ENCODE results near the gene SPATS2.
A peak's percentile ranks its signal among the peaks of the same experiment; 100 is the strongest.

Gene SPATS2

GRCh38 chr12:49345051-49345824 lies 22.0 kb upstream of the SPATS2 start:
- peaks cover 0 to 58% (median 44%) of the 10 kb centered on the region in 4 experiments for H3K4me1 ChIP-seq (ENCODE audit: control extremely low read depth in 1 of 4, control insufficient read depth in 4 of 4, insufficient read depth in 4 of 4, low read length in 3 of 4)
- peak in 2 of 3 donors; percentile 46 to 48 for DNase-seq

GRCh38 chr12:49345825-49346658 lies 21.2 kb upstream of the SPATS2 start:
- H3K9me3 ChIP-seq (ENCODE audit: control extremely low read depth in 1 of 5, control insufficient read depth in 4 of 5, insufficient read depth in 2 of 5, low read depth in 1 of 5, low read length in 4 of 5), result no peaks in the 10 kb centered on the region
- no peak for DNase-seq
- H3K36me3 ChIP-seq (ENCODE audit: control insufficient read depth in 4 of 4, insufficient read depth in 4 of 4, low read length in 3 of 4), result no peaks in the 10 kb centered on the region
- POLR2A ChIA-PET, result interaction anchor here (0.6 kb wide), 1 partner anchor 152 kb away, joined by 3 read pairs; no protein-coding TSS in a partner anchor
- WGBS (ENCODE audit: insufficient coverage), result 2% methylated on average over 49 of the region's 61 CpGs
- peaks cover 0 to 58% (median 44%) of the 10 kb centered on the region in 4 experiments for H3K4me1 ChIP-seq (ENCODE audit: control extremely low read depth in 1 of 4, control insufficient read depth in 4 of 4, insufficient read depth in 4 of 4, low read length in 3 of 4)
- CTCF ChIA-PET, result interaction anchor here (0.6 to 6.6 kb wide), 14 partner anchors 9 to 181 kb away, joined by 3 to 52 read pairs (median 5); partner anchors contain the start of genes C1QL4 and SPATS2
- H3K4me3 ChIP-seq (ENCODE audit: control insufficient read depth in 1 of 7, extremely low read depth in 1 of 7, insufficient read depth in 4 of 7, low read depth in 2 of 7, low read length in 6 of 7), result peak overlapping the region in 5 of 7 experiments; percentile 0 to 66 (median 49)
- peaks cover 8 to 89% (median 52%) of the 10 kb centered on the region in 5 experiments for H3K27me3 ChIP-seq (replicated peaks in 2 of 5; ENCODE audit: control insufficient read depth in 4 of 5, insufficient read depth in 5 of 5, low read length in 4 of 5)
- no peak overlapping the region for H3K27ac ChIP-seq (ENCODE audit: insufficient read depth in 1 of 2, low read depth in 1 of 2, low read length in 2 of 2, poor library complexity in 1 of 2, severe bottlenecking in 2 of 2)

More at GRCh38 chr12:49345051-49345824, 22.0 kb upstream of the SPATS2 start:
- ChIA-PET POLR2A (interaction anchor here (0.6 kb wide), 1 partner anchor 153 kb away, joined by 3 read pairs; no protein-coding TSS in a partner anchor), CTCF (interaction anchor here (1.1 to 6.6 kb wide), 6 partner anchors 13 to 182 kb away, joined by 3 to 52 read pairs (median 16); no protein-coding TSS in a partner anchor)
- peak overlapping the region in 5 of 7 experiments; percentile 0 to 66 (median 49) for H3K4me3 ChIP-seq (ENCODE audit: control insufficient read depth in 1 of 7, extremely low read depth in 1 of 7, insufficient read depth in 4 of 7, low read depth in 2 of 7, low read length in 6 of 7)
- 1% methylated on average over 58 of the region's 70 CpGs for WGBS (ENCODE audit: insufficient coverage)
- H3K36me3 ChIP-seq (ENCODE audit: control insufficient read depth in 4 of 4, insufficient read depth in 4 of 4, low read length in 3 of 4), result no peaks in the 10 kb centered on the region
- H3K27me3 ChIP-seq (replicated peaks in 2 of 5; ENCODE audit: control insufficient read depth in 4 of 5, insufficient read depth in 5 of 5, low read length in 4 of 5), result peaks cover 11 to 97% (median 56%) of the 10 kb centered on the region in 5 experiments
- H3K9me3 ChIP-seq (ENCODE audit: control extremely low read depth in 1 of 5, control insufficient read depth in 4 of 5, insufficient read depth in 2 of 5, low read depth in 1 of 5, low read length in 4 of 5), result no peaks in the 10 kb centered on the region
- no peak overlapping the region for H3K27ac ChIP-seq (ENCODE audit: insufficient read depth in 1 of 2, low read depth in 1 of 2, low read length in 2 of 2, poor library complexity in 1 of 2, severe bottlenecking in 2 of 2)

- peak in 2 of 3 donors; percentile 35 to 41 for DNase-seq
- Histone ChIP-seq H3K4me3 (ENCODE audit: control insufficient read depth in 1 of 7, extremely low read depth in 1 of 7, insufficient read depth in 4 of 7, low read depth in 2 of 7, low read length in 6 of 7) (peak within 1 kb of the TSS in 5 of 7 experiments; percentile 43 to 66 (median 49)), H3K4me1 (ENCODE audit: control extremely low read depth in 1 of 4, control insufficient read depth in 4 of 4, insufficient read depth in 4 of 4, low read length in 3 of 4) (peaks cover 0 to 57% (median 44%) of the 10 kb centered on the region in 4 experiments), H3K27ac (ENCODE audit: insufficient read depth in 1 of 2, low read depth in 1 of 2, low read length in 2 of 2, poor library complexity in 1 of 2, severe bottlenecking in 2 of 2) (no peak within 1 kb of the TSS), H3K9me3 (ENCODE audit: control extremely low read depth in 1 of 5, control insufficient read depth in 4 of 5, insufficient read depth in 2 of 5, low read depth in 1 of 5, low read length in 4 of 5) (no peaks in the 10 kb centered on the region), H3K27me3 (replicated peaks in 2 of 5; ENCODE audit: control insufficient read depth in 4 of 5, insufficient read depth in 5 of 5, low read length in 4 of 5) (peaks cover 4 to 85% (median 48%) of the 10 kb centered on the region in 5 experiments), H3K36me3 (ENCODE audit: control insufficient read depth in 4 of 4, insufficient read depth in 4 of 4, low read length in 3 of 4) (no peaks in the 10 kb centered on the region)
- POLR2A ChIA-PET, result no interaction called here
- WGBS (ENCODE audit: insufficient coverage), result 0% methylated on average over 20 of the region's 47 CpGs
- CTCF ChIA-PET, result interaction anchor here (0.6 to 6.6 kb wide), 22 partner anchors 10 to 331 kb away, joined by 3 to 52 read pairs (median 5); partner anchors contain the start of genes C1QL4 and PRPH
Observed at GRCh38 chr12:49346659-49347310, 20.5 kb upstream of the SPATS2 start, which contains the start of gene DNAJC22. Gene DNAJC22, plus strand, starts transcription at chr12:49346888. Its CDS starts 1,985 bp downstream, at chr12:49348873.

GRCh38 chr12:49347311-49348193 lies 19.7 kb upstream of the SPATS2 start:
- POLR2A ChIA-PET, result no interaction called here
- H3K4me1 ChIP-seq (ENCODE audit: control extremely low read depth in 1 of 4, control insufficient read depth in 4 of 4, insufficient read depth in 4 of 4, low read length in 3 of 4), result peaks cover 0 to 49% (median 39%) of the 10 kb centered on the region in 4 experiments
- H3K9me3 ChIP-seq (ENCODE audit: control extremely low read depth in 1 of 5, control insufficient read depth in 4 of 5, insufficient read depth in 2 of 5, low read depth in 1 of 5, low read length in 4 of 5), result no peaks in the 10 kb centered on the region
- peak overlapping the region in 5 of 7 experiments; percentile 32 to 66 (median 34) for H3K4me3 ChIP-seq (ENCODE audit: control insufficient read depth in 1 of 7, extremely low read depth in 1 of 7, insufficient read depth in 4 of 7, low read depth in 2 of 7, low read length in 6 of 7)
- no peak overlapping the region for H3K27ac ChIP-seq (ENCODE audit: insufficient read depth in 1 of 2, low read depth in 1 of 2, low read length in 2 of 2, poor library complexity in 1 of 2, severe bottlenecking in 2 of 2)
- peak; percentile 54 to 69 (median 69) for DNase-seq
- H3K36me3 ChIP-seq (ENCODE audit: control insufficient read depth in 4 of 4, insufficient read depth in 4 of 4, low read length in 3 of 4), result no peaks in the 10 kb centered on the region
- 16% methylated on average over 26 of the region's 37 CpGs for WGBS (ENCODE audit: insufficient coverage)
- H3K27me3 ChIP-seq (replicated peaks in 2 of 5; ENCODE audit: control insufficient read depth in 4 of 5, insufficient read depth in 5 of 5, low read length in 4 of 5), result peaks cover 4 to 81% (median 48%) of the 10 kb centered on the region in 5 experiments
- CTCF ChIA-PET, result interaction anchor here (0.7 to 6.6 kb wide), 30 partner anchors 10 to 408 kb away, joined by 3 to 52 read pairs (median 4); partner anchors contain the start of genes C1QL4 and PRPH

GRCh38 chr12:49348781-49349180 lies 18.5 kb upstream of the SPATS2 start:
- ChIA-PET POLR2A (no interaction called here), CTCF (interaction anchor here (1.0 to 6.6 kb wide), 13 partner anchors 9 to 186 kb away, joined by 3 to 52 read pairs (median 6); no protein-coding TSS in a partner anchor)
- no peak overlapping the region for H3K4me3 ChIP-seq (ENCODE audit: control insufficient read depth in 1 of 7, extremely low read depth in 1 of 7, insufficient read depth in 4 of 7, low read depth in 2 of 7, low read length in 6 of 7)
- H3K9me3 ChIP-seq (ENCODE audit: control extremely low read depth in 1 of 5, control insufficient read depth in 4 of 5, insufficient read depth in 2 of 5, low read depth in 1 of 5, low read length in 4 of 5), result no peaks in the 10 kb centered on the region
- H3K27ac ChIP-seq (ENCODE audit: insufficient read depth in 1 of 2, low read depth in 1 of 2, low read length in 2 of 2, poor library complexity in 1 of 2, severe bottlenecking in 2 of 2), result no peak overlapping the region
- peaks cover 0 to 37% (median 28%) of the 10 kb centered on the region in 4 experiments for H3K4me1 ChIP-seq (ENCODE audit: control extremely low read depth in 1 of 4, control insufficient read depth in 4 of 4, insufficient read depth in 4 of 4, low read length in 3 of 4)
- WGBS (ENCODE audit: insufficient coverage), result 100% methylated on average over 5 of the region's 5 CpGs
- H3K36me3 ChIP-seq (ENCODE audit: control insufficient read depth in 4 of 4, insufficient read depth in 4 of 4, low read length in 3 of 4), result no peaks in the 10 kb centered on the region
- peaks cover 5 to 70% (median 41%) of the 10 kb centered on the region in 5 experiments for H3K27me3 ChIP-seq (replicated peaks in 2 of 5; ENCODE audit: control insufficient read depth in 4 of 5, insufficient read depth in 5 of 5, low read length in 4 of 5)
- DNase-seq, result no peak

Data from common myeloid progenitor, CD34-positive (primary cell).